ENCODE measurements around the gene NHERF2. TPM values are rescaled to one million over a fixed set of nuclear protein-coding genes. Genes with fewer than 3 reads are reported as not detected.

The NHERF2 gene
- total and polyA plus RNA-seq, 11 donors = 124 to 496 (median 227) TPM

DNA sequence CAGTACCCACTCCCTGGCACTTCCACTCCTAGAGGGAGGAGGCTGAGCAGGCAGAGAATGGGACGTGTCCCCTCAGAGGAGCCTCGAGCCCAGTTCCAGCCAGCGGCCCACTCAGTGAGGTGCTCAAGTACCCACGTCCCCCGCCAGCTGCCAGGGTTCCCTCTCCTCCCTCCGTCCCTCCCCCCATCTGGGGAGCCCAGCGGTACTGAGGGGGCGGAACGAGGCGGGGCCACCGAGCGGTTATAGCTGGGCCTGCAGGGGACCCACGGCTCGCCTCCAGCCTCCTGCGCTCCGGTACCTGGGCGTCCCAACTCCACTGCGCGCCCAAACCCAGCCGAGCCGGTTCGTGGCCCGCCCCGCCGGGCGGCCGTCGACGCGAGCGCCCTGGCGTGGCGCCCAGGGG lies 7.2 kb upstream of the NHERF2 start, which contains the start of gene NPW:
TSS of gene NPW (plus strand) at position 268 of the 403 bp plus-strand sequence.
- Histone ChIP-seq H3K4me1 (peaks cover 0 to 36% (median 26%) of the 10 kb centered on the region in 12 donors), H3K9me3 (no peaks in the 10 kb centered on the region), H3K4me3 (peak within 1 kb of the TSS in 4 of 12 donors; percentile 3 to 22 (median 16)), H3K36me3 (no peaks in the 10 kb centered on the region), H3K27me3 (peaks cover 10 to 40% (median 30%) of the 10 kb centered on the region in 9 donors), H3K27ac (no peak within 1 kb of the TSS)
- ATAC-seq (no peak), DNase-seq (peak in 1 of 5 donors; percentile 25)
- no peak for TF ChIP-seq POLR2A (IDR thresholded peaks at IDR 0.05)
- TF ChIP-seq, protein P1, sequence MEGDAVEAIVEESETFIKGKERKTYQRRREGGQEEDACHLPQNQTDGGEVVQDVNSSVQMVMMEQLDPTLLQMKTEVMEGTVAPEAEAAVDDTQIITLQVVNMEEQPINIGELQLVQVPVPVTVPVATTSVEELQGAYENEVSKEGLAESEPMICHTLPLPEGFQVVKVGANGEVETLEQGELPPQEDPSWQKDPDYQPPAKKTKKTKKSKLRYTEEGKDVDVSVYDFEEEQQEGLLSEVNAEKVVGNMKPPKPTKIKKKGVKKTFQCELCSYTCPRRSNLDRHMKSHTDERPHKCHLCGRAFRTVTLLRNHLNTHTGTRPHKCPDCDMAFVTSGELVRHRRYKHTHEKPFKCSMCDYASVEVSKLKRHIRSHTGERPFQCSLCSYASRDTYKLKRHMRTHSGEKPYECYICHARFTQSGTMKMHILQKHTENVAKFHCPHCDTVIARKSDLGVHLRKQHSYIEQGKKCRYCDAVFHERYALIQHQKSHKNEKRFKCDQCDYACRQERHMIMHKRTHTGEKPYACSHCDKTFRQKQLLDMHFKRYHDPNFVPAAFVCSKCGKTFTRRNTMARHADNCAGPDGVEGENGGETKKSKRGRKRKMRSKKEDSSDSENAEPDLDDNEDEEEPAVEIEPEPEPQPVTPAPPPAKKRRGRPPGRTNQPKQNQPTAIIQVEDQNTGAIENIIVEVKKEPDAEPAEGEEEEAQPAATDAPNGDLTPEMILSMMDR (IDR thresholded peaks at IDR 0.05) = no peak
- WGBS, 4 donors = 2 to 21% (median 5%) methylated on average over 5 to 33 of the region's 33 CpGs
- intact Hi-C loops (cut with DNase I) = loop anchor here in 1 of 10 donors (5.0 kb wide), 1 partner anchor 33 kb away; no protein-coding TSS in a partner anchor

DNA sequence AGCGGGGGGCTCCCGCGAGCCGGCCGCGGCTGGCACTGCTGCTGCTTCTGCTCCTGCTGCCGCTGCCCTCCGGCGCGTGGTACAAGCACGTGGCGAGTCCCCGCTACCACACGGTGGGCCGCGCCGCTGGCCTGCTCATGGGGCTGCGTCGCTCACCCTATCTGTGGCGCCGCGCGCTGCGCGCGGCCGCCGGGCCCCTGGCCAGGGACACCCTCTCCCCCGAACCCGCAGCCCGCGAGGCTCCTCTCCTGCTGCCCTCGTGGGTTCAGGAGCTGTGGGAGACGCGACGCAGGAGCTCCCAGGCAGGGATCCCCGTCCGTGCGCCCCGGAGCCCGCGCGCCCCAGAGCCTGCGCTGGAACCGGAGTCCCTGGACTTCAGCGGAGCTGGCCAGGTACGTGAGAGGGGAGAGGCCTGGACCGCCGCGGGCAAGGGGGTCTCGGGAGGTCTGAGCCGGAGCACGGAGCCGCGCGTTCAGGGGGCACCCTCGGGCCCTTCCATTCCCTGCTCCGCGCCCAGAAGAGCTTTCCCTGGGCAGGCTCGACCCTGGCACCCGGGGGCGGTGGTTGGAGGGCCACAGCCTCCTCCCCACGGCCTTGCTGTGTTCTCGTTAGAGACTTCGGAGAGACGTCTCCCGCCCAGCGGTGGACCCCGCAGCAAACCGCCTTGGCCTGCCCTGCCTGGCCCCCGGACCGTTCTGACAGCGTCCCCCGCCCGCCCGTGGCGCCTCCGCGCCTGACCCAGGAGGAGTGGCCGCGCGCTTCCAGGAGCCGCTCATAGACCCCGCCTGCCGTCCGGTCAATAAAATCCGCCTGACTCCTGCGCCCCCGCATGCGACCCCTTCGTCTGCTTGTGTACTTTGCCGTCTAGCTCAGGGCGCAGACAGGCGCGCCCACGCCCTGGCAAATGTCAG lies 6.5 kb upstream of the NHERF2 start:
- Histone ChIP-seq H3K36me3 (no peaks in the 10 kb centered on the region), H3K4me1 (peaks cover 0 to 42% (median 30%) of the 10 kb centered on the region in 12 donors), H3K4me3 (peak overlapping the region in 4 of 12 donors; percentile 3 to 22 (median 16)), H3K27ac (no peak overlapping the region), H3K9me3 (no peaks in the 10 kb centered on the region), H3K27me3 (peaks cover 10 to 40% (median 30%) of the 10 kb centered on the region in 9 donors)
- DNase-seq = no peak
- no peak for TF ChIP-seq POLR2A (IDR thresholded peaks at IDR 0.05)
- TF ChIP-seq, protein P1 (IDR thresholded peaks at IDR 0.05) = no peak
- intact Hi-C loops (cut with DNase I) = loop anchor here in 4 of 10 donors (5.0 to 10.0 kb wide), 5 partner anchors 32 to 132 kb away; no protein-coding TSS in a partner anchor
- 1 to 4% (median 1%) methylated on average over 35 to 96 of the region's 96 CpGs for WGBS, 4 donors
- ATAC-seq = no peak

DNA sequence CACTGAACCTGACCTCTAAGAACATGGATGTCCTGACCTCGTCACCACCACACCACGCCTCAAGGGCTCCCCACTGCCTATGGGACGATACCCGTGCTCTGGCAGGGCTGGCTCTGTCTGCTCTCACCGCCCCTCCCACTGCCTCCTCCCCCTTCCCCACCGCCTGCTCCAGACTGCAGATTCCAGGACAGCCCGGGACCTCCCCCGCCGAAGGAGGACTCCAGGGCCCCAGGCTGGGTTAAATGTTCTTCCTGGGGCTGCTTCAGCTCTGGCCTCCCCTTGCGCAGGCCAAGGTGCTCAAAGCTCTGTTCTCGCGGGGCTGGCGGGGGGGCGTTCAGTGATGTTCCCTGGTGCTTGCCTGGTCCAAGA lies 4.0 kb upstream of the NHERF2 start:
- ATAC-seq (peak; percentile 1 to 11 (median 6)), DNase-seq (no peak)
- Histone ChIP-seq H3K4me1 (peaks cover 0 to 61% (median 47%) of the 10 kb centered on the region in 12 donors), H3K27ac (peak overlapping the region in 5 of 12 donors; percentile 80 to 97 (median 86)), H3K4me3 (peak overlapping the region in 10 of 12 donors; percentile 1 to 47 (median 42)), H3K36me3 (no peaks in the 10 kb centered on the region), H3K9me3 (no peaks in the 10 kb centered on the region), H3K27me3 (peaks cover 10 to 43% (median 32%) of the 10 kb centered on the region in 9 donors)
- intact Hi-C loops (cut with DNase I) = loop anchor here (1.0 to 10.0 kb wide), 10 partner anchors 25 to 131 kb away; partner anchors contain the start of genes NTHL1 (in 2 of the 10) and TSC2 (in 2 of the 10)
- TF ChIP-seq POLR2A (IDR thresholded peaks at IDR 0.05) = no peak
- TF ChIP-seq, protein P1 (IDR thresholded peaks at IDR 0.05) = no peak
- WGBS, 4 donors = 0 to 3% (median 1%) methylated on average over 1 to 14 of the region's 14 CpGs
